ENCODE data around the gene OR2T10.
A peak's percentile ranks its signal among the peaks of the same experiment; 100 is the strongest.
"Not testable (repeated sequence)": the region's sequence is repeated elsewhere in the genome, so short reads cannot be mapped to it uniquely, and the experiment has no call there.

OR2T10 gene, protein sequence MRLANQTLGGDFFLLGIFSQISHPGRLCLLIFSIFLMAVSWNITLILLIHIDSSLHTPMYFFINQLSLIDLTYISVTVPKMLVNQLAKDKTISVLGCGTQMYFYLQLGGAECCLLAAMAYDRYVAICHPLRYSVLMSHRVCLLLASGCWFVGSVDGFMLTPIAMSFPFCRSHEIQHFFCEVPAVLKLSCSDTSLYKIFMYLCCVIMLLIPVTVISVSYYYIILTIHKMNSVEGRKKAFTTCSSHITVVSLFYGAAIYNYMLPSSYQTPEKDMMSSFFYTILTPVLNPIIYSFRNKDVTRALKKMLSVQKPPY

GRCh38 chr1:248597589-248597988 lies at the start of gene OR2T10:
TSS of gene OR2T10 (minus strand) at chr1:248597700. CDS start at chr1:248593768, 3,932 bp downstream.
- DNase-seq, result no peak

DNA sequence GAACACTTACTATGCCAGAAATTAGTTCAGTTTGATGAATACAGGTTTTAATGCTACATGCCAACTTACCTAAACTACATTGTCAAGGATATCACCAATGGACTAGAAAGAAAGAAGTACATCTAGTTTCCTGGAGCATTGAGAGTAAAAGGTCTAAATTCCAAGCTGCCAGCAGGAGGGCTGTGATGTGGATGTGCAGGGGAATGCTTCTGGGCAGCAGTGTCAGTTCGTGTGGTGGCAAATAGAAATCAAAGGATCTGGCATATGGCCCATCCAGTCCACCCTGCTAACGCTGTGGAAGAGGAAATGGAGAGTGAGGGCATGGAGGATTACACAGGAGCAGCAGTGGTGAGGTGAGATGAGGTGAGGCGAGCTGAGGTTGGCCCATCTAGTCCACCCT lies 47.7 kb upstream of the OR2T10 start, which contains the start of gene OR2T35:
Gene OR2T35, minus strand, starts transcription at position 101 of the 400 bp plus-strand sequence. CDS start 6,020 bp downstream, outside the sequence.
- not testable (repeated sequence) for DNase-seq

DNA sequence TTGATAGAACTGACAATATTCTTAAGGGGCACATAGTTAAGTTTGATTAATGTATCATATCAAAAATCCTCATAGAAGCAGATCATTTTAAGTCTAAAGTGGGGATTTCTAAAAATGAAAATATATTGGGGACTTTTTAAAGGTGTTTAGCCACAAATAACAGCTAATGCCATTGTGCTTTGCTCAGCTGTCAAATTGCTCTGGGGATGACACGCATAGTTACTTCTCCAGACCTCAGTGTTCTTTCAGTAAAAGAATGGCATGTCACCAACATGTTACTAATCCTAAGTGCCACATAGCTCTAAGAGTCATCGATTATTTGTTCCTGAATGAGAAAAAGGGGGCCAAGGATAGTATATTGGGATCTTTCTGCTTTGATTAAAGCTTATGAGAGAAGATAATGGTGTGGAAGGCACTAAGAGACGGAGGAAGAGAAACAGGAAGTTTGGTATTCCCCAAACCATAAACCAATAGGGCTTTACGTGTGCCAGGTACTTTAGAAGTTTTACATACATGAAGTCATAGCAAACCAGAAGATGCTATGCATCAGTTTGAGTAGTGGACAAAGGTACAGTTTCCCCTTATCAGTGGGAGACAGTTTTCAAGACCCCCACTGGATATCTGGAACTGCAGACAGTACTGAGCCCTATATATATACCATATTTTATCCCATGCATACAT lies 45.6 kb upstream of the OR2T10 start:
- DNase-seq, result not testable (repeated sequence)

DNA sequence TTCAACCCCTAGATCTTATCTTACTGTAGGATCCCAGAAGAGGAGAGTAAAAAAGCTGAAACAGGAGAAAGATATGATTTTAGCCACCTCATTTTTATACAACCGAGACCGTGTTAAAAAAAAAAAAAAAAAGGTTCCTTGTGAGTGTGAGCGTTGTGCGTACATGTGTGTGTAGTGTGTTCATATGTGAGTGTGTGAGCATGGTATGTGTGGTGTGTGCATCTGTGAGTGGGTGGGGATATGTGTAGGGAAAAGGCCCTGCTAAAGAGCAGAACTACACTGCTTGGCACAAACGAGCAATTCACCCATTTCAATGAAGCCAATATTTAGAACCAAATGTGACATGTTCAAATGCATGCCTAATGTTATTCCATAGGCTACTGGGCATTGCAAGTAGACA lies 44.1 kb upstream of the OR2T10 start:
- not testable (repeated sequence) for DNase-seq

DNA sequence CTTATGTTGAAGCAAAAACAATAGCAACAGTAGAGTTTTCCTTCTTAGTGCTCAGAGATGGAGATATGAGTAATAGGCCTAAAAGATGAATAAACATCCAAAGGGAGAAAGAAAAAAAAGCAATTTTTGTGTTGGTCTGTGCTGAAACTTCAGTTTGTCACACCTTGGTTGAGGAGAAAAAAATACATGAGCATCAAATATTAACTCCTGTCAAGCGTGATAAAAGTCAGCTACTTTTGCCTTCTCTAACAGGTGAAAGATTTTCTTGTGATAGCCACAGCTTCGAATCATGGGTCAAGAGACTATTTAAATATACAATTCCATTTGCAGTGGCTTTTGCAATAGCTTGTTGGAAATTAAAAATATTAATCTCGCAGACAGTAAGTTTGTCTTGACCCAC lies 43.4 kb upstream of the OR2T10 start:
- DNase-seq, result not testable (repeated sequence)

DNA sequence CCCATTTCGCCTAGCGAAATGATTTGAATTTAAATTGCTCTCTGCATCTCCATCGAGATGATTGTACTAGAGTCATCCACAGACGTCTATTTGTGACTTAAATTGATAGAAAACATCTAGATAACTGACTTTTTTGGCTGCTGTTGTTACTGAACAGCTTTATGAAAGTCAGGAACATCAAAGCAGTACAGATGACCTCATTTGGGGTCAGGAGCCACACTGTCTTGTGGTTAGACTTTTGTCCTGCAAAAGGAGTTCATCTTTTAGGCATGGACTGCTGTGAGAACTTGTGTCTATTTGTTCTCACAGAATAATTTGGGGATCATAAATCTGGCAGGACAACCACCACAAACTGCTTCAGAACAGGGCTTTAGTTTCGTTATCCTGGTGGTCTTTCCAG lies 42.2 kb upstream of the OR2T10 start:
- DNase-seq, result not testable (repeated sequence)

DNA sequence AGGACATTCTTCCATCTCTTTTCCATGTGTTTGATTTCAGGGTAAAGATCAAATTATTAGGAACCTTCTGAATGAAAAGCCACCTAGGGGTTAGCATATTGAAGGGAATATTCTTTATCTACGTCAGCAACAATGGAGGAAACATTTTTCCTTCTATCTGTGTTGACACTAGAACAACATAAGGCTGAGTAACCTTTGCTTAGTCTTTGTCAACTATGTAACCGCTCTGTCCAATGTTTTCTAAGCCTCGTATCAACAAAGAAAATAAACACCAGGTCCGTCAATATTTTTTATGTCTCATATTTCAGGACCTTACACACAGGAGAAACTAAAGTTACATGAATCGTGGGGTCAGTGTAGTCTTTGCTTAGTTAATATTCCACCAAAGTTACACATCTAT lies 39.1 kb upstream of the OR2T10 start:
- not testable (repeated sequence) for DNase-seq

DNA sequence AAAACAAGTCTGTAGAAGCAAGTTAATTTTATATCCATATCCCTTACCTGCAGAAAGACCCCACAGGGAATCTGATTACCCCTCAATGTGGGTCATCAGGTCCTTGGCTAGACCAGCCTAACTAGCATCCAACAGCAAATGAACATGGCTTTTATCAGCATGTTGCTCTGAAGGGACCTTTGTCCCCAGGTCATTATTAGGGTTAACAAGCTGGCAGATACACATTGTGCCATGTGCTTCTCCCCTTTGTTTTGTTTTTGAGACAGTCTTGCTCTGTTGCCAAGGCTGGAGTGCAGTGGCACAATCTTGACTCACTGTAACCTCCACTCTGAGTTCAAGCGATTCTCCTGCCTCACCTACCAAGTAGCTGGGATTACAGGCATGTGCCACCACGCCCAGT lies 37.5 kb upstream of the OR2T10 start, which contains the start of gene OR2T11:
Gene OR2T11, minus strand, starts transcription at position 101 of the 400 bp plus-strand sequence. CDS start 7,963 bp downstream, outside the sequence.
- not testable (repeated sequence) for DNase-seq

DNA sequence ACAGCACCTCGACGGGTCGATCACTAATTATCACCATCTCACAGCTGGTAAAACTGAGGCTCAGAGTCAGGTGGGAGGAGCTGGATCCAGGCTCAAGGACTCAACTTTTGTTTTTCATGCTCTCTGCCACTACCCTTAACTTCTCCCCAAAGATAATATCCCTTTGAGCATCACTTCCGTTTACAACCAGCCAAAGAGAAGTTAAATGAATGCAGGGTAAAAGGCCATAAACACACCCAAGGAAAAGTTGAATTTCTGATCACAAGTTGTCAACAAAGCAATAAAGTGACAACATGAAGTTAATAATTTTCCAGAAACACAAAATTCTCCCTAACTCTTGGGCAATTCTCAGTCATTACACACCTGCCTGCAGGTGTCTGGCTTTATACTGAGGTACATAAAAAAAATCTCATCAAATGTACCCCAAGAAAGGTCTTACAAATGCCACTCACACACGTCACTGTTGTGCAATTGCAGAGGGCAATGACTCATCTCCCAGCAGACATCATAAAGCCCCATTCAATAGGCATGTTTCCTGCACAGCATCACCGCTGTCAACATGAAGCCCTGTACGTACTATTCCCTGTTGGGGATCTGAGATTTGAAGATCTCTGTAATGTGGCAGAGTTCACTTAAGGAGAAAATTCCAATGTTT lies 34.0 kb upstream of the OR2T10 start:
- no peak for DNase-seq

DNA sequence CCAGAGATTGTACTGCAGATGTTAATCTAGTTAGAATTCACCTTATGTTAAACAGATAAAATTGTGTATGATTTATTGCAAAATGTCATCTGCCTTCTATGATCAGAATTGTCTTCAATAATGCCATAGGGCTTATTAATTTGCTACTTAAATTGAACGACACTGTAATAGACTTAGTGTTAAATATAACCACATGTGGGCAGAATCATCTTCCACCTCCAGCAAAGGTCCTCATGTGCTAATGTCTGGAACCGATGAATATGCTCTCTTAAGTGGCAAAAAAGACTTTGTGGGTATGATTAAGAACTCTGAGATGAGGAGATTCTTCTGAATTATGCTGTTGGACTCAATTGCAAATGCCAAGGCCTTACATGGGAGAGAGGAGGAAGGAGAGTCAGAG lies 33.1 kb upstream of the OR2T10 start:
- DNase-seq, result no peak

DNA sequence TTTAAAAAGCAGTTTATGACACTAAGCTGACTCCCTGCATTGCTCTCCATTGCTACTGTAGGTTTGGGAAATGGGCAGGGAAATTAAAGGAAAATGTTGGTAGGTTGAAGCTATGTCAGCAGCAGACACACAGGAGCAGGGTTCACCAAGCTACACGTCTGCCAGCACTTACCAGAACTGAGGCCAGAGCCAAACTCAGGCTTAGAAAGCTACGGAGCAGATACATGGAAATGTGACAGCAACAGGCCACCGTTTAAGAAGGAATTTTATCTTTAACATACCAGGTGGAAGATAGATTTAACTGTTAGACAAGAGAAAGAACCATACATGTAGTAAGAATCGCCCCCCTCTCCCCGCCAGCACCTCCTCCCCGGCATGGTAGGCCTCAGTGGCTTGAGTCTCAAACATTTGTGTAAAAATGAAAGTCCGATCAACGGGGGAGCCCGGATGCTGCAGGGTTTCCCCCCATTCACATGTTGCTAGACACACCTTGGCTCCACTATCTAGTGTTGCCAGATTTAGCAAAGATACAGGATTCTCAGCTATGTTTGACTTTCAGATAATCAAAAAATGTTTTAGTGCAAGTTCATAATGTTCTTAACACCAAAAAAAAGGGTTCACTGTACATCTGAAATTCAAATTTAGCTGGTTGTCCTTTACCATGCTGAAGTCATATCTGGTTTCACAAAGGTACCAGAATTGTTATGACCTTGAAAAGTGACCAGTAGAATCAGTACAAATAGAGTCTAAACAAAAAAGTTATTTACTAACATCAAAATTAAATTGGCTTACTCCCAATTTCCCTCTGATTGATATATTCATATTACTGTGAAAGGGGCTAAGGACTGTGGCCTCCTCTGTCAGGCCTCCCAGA lies 30.7 kb upstream of the OR2T10 start:
- DNase-seq, result no peak

DNA sequence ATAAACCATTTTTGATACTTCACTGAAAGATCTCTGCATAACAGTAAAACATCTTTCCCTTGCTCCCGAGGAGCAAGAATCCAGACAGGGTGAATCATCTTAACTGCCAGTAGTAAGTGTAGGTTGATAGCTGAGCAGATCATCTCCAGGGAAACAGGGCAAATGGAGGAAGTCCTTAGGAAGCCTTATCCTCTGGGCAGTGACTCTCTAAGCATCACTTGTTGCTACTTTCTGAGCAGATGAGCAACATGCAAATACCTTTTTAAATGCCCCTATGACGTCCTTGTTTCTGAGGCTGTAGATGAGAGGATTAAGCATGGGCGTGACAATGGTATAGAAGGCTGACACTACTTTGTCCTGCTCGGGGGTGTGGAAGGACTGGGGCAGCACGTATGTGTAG lies 28.5 kb upstream of the OR2T10 start:
- no peak for DNase-seq

- DNase-seq, result no peak
Observed at GRCh38 chr1:248625166-248625565, 27.7 kb upstream of the OR2T10 start.

GRCh38 chr1:248622570-248623001 lies 25.1 kb upstream of the OR2T10 start:
- peak; percentile 25 for DNase-seq

- DNase-seq, result no peak
Observed at GRCh38 chr1:248621770-248622169, 24.3 kb upstream of the OR2T10 start.

DNA sequence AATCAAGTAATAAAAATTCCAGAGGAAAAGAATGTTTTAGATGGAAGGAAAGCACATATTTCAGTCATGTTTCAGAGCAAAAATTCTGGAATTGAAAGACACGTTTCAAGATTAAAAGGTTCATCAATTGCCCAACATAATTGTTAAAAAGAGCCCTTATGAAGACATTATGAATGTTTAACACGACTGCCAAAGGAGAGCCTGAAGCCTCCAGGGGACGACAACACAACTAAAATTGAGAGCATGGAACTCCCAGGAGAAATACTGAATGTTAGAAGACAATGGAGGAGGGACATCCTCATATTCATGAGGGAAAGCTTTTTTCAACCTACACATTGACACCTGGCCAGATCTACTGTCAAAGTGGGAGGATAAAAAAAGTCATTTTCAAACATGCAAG lies 21.4 kb upstream of the OR2T10 start:
- DNase-seq, result peak; percentile 54

- DNase-seq, result no peak
Observed at GRCh38 chr1:248618119-248618518, 20.6 kb upstream of the OR2T10 start.

- no peak for DNase-seq
Observed at GRCh38 chr1:248613742-248614141, 16.2 kb upstream of the OR2T10 start.

DNA sequence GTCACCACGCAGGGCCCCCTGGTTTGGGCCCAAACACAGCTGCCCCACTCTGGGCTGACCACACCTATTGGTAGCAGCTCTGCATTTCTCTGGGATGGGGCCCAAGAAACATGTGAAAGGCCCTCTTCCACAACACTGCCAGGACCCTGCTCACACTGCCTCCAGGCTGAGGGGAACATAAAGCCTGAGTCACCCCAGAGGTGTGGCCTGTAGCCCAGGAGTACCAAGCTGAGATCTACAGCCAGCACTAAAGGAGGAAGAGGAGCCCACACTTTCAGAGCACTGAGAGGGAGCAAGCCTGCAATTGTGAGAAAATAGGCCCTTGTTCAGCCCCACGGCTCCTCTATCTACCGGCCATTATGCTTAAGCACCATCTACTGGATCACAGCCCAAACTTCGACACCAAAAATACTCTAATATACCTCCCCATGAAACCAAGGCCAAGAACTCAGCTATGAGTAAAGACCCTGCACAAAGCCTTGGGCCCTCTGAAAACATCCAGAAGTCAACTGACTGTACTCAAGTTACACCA lies 14.4 kb upstream of the OR2T10 start:
- no peak for DNase-seq

GRCh38 chr1:248610301-248610700 lies 12.8 kb upstream of the OR2T10 start:
- no peak for DNase-seq

- DNase-seq, result no peak
Observed at GRCh38 chr1:248599396-248599795, 1.9 kb upstream of the OR2T10 start.

- DNase-seq, result no peak
Observed at GRCh38 chr1:248596615-248597014, 885 bp downstream of the OR2T10 start.

Data from EL (cell line).